ENCODE measurements around the gene DDX41. TPM values are rescaled to one million over a fixed set of nuclear protein-coding genes. Genes with fewer than 3 reads are reported as not detected.
A peak's percentile ranks its signal among the peaks of the same experiment; 100 is the strongest.

Gene DDX41
- total and polyA plus RNA-seq, 2 of the 13 experiments (the other 11 are each of a cell fraction or from before 2014, with no cell fraction given), result 62.8 to 105 TPM

DNA sequence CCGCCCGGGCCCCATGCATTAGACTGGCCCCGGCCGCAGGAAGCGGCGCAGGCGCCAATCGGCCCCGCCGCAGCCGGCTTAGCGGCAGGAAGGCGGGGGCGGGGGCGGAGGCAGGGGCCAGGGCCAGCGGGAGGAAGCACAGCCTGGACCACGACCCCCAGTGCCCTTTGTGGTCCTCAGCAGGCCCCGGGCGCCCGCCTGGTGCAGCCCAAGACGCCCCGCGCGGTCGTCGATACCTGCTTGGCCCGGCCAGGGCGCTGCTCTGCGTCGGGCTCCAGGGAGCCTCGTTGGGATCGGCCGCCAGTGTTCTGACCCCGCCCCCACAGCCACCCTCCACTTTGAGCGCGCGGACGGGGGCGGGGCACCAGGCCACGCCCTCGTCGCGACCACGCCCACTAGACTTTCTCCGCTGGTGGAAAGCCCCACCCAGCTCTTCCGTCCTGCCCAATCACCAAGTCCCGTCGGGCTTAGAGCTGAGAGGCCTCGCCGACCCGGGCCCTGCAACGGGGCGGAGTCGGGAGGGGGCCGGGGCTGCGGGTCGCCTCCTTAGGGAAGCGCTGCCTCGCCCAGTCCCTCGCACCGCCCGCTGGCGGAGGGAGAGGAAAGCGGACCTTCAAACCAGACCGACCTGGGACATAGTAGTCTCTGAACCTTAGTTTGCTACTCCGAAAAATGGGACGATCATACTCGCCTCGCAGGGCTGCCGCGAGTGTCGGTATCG, 19.3 kb downstream of the DDX41 start, which contains the start of gene PDLIM7 (continued):
- no peak for TF ChIP-seq ZNF451 (CRISPR knock-in tag; IDR thresholded peaks at IDR 0.05)
- TF ChIP-seq ZNF567 (CRISPR knock-in tag; IDR thresholded peaks at IDR 0.05; ENCODE audit: borderline replicate concordance), result no peak
- TF ChIP-seq NFYC (CRISPR knock-in tag; IDR thresholded peaks at IDR 0.05), result peak; percentile 54
- 0 out of 2 replicates have a peak, but pooled peaks have one; percentile 52 for TF ChIP-seq AKAP8 (CRISPR knock-in tag; IDR thresholded peaks at IDR 0.05)
- peak; percentile 19 for TF ChIP-seq SKI (IDR thresholded peaks at IDR 0.05; ENCODE audit: partially characterized antibody)
- TF ChIP-seq MZF1 (CRISPR knock-in tag; IDR thresholded peaks at IDR 0.05; ENCODE audit: borderline replicate concordance), result no peak
- TF ChIP-seq, protein P1, sequence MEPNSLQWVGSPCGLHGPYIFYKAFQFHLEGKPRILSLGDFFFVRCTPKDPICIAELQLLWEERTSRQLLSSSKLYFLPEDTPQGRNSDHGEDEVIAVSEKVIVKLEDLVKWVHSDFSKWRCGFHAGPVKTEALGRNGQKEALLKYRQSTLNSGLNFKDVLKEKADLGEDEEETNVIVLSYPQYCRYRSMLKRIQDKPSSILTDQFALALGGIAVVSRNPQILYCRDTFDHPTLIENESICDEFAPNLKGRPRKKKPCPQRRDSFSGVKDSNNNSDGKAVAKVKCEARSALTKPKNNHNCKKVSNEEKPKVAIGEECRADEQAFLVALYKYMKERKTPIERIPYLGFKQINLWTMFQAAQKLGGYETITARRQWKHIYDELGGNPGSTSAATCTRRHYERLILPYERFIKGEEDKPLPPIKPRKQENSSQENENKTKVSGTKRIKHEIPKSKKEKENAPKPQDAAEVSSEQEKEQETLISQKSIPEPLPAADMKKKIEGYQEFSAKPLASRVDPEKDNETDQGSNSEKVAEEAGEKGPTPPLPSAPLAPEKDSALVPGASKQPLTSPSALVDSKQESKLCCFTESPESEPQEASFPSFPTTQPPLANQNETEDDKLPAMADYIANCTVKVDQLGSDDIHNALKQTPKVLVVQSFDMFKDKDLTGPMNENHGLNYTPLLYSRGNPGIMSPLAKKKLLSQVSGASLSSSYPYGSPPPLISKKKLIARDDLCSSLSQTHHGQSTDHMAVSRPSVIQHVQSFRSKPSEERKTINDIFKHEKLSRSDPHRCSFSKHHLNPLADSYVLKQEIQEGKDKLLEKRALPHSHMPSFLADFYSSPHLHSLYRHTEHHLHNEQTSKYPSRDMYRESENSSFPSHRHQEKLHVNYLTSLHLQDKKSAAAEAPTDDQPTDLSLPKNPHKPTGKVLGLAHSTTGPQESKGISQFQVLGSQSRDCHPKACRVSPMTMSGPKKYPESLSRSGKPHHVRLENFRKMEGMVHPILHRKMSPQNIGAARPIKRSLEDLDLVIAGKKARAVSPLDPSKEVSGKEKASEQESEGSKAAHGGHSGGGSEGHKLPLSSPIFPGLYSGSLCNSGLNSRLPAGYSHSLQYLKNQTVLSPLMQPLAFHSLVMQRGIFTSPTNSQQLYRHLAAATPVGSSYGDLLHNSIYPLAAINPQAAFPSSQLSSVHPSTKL (CRISPR knock-in tag; IDR thresholded peaks at IDR 0.05), result peak; percentile 9; the same call in 1 of the 2 replicates
- TF ChIP-seq ESRRA (CRISPR knock-in tag; IDR thresholded peaks at IDR 0.05; ENCODE audit: low read depth), result no peak
- peak; percentile 59 for TF ChIP-seq ARNTL (CRISPR knock-in tag; IDR thresholded peaks at IDR 0.05)
- TF ChIP-seq GABPB1 (CRISPR knock-in tag; IDR thresholded peaks at IDR 0.05), result peak; percentile 60; the same call in 1 of the 2 replicates
- no peak for TF ChIP-seq THYN1 (CRISPR knock-in tag; IDR thresholded peaks at IDR 0.05; ENCODE audit: borderline replicate concordance, low read depth)
- no peak for TF ChIP-seq TOPORS (CRISPR knock-in tag; IDR thresholded peaks at IDR 0.05)
- TF ChIP-seq, protein P2, sequence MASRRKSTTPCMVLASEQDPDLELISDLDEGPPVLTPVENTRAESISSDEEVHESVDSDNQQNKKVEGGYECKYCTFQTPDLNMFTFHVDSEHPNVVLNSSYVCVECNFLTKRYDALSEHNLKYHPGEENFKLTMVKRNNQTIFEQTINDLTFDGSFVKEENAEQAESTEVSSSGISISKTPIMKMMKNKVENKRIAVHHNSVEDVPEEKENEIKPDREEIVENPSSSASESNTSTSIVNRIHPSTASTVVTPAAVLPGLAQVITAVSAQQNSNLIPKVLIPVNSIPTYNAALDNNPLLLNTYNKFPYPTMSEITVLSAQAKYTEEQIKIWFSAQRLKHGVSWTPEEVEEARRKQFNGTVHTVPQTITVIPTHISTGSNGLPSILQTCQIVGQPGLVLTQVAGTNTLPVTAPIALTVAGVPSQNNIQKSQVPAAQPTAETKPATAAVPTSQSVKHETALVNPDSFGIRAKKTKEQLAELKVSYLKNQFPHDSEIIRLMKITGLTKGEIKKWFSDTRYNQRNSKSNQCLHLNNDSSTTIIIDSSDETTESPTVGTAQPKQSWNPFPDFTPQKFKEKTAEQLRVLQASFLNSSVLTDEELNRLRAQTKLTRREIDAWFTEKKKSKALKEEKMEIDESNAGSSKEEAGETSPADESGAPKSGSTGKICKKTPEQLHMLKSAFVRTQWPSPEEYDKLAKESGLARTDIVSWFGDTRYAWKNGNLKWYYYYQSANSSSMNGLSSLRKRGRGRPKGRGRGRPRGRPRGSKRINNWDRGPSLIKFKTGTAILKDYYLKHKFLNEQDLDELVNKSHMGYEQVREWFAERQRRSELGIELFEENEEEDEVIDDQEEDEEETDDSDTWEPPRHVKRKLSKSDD (CRISPR knock-in tag; IDR thresholded peaks at IDR 0.05; ENCODE audit: low read depth), result no peak
- peak; percentile 20; the same call in 1 of the 2 replicates for TF ChIP-seq MEIS2 (CRISPR knock-in tag; IDR thresholded peaks at IDR 0.05)
- no peak for TF ChIP-seq ZNF225 (CRISPR knock-in tag; IDR thresholded peaks at IDR 0.05)
- 0 out of 2 replicates have a peak, but pooled peaks have one; percentile 56 for TF ChIP-seq ZSCAN25 (CRISPR knock-in tag; IDR thresholded peaks at IDR 0.05)
- TF ChIP-seq ZNF605 (CRISPR knock-in tag; IDR thresholded peaks at IDR 0.05), result peak; percentile 91
- TF ChIP-seq ZNF274 (CRISPR knock-in tag; IDR thresholded peaks at IDR 0.05), result peak; percentile 45; the same call in 1 of the 2 replicates
- TF ChIP-seq GTF2F1 (IDR thresholded peaks at IDR 0.05; ENCODE audit: low read length), result 0 out of 2 replicates have a peak, but pooled peaks have one; percentile 26
- TF ChIP-seq, protein P3, sequence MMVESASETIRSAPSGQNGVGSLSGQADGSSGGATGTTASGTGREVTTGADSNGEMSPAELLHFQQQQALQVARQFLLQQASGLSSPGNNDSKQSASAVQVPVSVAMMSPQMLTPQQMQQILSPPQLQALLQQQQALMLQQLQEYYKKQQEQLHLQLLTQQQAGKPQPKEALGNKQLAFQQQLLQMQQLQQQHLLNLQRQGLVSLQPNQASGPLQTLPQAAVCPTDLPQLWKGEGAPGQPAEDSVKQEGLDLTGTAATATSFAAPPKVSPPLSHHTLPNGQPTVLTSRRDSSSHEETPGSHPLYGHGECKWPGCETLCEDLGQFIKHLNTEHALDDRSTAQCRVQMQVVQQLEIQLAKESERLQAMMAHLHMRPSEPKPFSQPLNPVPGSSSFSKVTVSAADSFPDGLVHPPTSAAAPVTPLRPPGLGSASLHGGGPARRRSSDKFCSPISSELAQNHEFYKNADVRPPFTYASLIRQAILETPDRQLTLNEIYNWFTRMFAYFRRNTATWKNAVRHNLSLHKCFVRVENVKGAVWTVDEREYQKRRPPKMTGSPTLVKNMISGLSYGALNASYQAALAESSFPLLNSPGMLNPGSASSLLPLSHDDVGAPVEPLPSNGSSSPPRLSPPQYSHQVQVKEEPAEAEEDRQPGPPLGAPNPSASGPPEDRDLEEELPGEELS (CRISPR knock-in tag; IDR thresholded peaks at IDR 0.05), result 0 out of 2 replicates have a peak, but pooled peaks have one; percentile 19
- no peak for TF ChIP-seq RORA (CRISPR knock-in tag; IDR thresholded peaks at IDR 0.05)
- TF ChIP-seq SP1 (IDR thresholded peaks at IDR 0.05), result peak; percentile 78
- peak; percentile 86 for TF ChIP-seq SP1 (CRISPR knock-in tag; IDR thresholded peaks at IDR 0.05)

Measured in HepG2 (cell line).